Ishikawa (cell line): ENCODE data around the gene FBXO24.

ENCODE experiments used
- CEBPB ChIP-seq: IDR thresholded peaks from 2 replicates; pipeline ENCODE4 v1.6.1; 2012
- CREB1 ChIP-seq: IDR thresholded peaks from 2 replicates; pipeline ENCODE4 v1.6.1; 2012; ENCODE audit warnings: low read depth
- EGR1 ChIP-seq: IDR thresholded peaks from 2 replicates; pipeline ENCODE4 v1.6.1; 2012
- FOXM1 ChIP-seq: IDR thresholded peaks from 2 replicates; pipeline ENCODE4 v1.6.1; 2012; ENCODE audit warnings: low read depth, borderline replicate concordance
- NFIC ChIP-seq: IDR thresholded peaks from 2 replicates; pipeline ENCODE4 v1.6.1; 2012
- RAD21 ChIP-seq: IDR thresholded peaks from 2 replicates; pipeline ENCODE4 v1.6.1; 2012; ENCODE audit warnings: low read depth
- REST ChIP-seq: IDR thresholded peaks from 2 replicates; pipeline ENCODE4 v1.6.1; 2012; ENCODE audit warnings: low read depth, mild to moderate bottlenecking
- TAF1 ChIP-seq: IDR thresholded peaks from 2 replicates; pipeline ENCODE4 v1.6.1; 2012; ENCODE audit warnings: low read depth, mild to moderate bottlenecking
- YY1 ChIP-seq: IDR thresholded peaks from 2 replicates; pipeline ENCODE4 v1.6.1; 2012; ENCODE audit warnings: low read depth
- ZBTB7A ChIP-seq: IDR thresholded peaks from 2 replicates; pipeline ENCODE4 v1.6.1; 2012; ENCODE audit warnings: low read depth

DNA sequence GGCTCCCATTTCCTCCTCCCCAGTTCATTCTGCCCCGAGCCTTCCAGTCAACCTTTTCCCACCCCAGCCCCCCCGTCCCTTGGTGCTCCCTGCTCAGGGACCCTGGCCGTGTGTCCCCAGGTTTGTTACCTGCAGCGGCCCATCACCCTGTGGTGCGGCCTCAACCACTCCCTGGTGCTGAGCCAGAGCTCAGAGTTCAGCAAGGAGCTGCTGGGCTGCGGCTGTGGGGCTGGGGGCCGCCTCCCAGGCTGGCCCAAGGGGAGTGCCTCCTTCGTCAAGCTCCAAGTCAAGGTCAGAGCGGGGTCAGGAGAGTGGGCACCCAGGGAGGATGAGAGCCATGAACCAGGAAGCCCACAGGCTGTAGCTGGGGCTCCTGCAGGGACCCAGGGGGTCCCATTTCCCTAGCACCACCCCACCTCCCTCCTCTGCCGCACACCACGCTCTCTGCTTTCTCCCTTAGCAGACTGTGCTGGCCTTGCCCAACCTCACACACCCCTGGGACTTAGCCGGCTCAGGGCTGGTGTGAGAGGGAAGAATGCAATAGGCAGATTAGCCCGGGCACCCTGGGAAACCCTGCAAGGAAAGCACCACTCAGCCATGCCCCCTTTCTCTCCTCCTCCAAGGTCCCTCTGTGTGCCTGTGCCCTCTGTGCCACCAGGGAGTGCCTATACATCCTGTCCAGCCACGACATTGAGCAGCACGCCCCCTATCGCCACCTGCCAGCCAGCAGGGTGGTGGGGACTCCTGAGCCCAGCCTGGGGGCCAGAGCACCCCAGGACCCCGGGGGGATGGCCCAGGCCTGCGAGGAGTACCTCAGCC lies 14.0 kb downstream of the FBXO24 start:
- TF ChIP-seq RAD21 (no peak), REST (no peak), ZBTB7A (no peak), YY1 (no peak), CEBPB (no peak), TAF1 (no peak), NFIC (no peak), FOXM1 (no peak), EGR1 (no peak), CREB1 (no peak)
